ENCODE results near the gene HCN1. TPM values are rescaled to one million over a fixed set of nuclear protein-coding genes. Genes with fewer than 3 reads are reported as not detected.

HCN1 gene
- total RNA-seq, 2 donors from 2014 or later, result 0.07 to 0.11 TPM

- DNase-seq, result no peak
- Histone ChIP-seq H3K27ac (no peak overlapping the region), H3K9me3 (no peaks in the 10 kb centered on the region), H3K4me3 (no peak overlapping the region), H3K9ac (ENCODE audit: low read depth in 2 of 2, low read length in 2 of 2) (no peak overlapping the region), H3K36me3 (no peaks in the 10 kb centered on the region), H3K4me1 (no peaks in the 10 kb centered on the region), H3K27me3 (no peaks in the 10 kb centered on the region)
- intact Hi-C loops (cut with DNase I), result no loop called here
- no peak for TF ChIP-seq CTCF (IDR thresholded peaks at IDR 0.05)
Observed at GRCh38 chr5:45533663-45534062, 162.5 kb downstream of the HCN1 start.

GRCh38 chr5:45532826-45533624 lies 163.2 kb downstream of the HCN1 start:
- DNase-seq, result no peak
- Histone ChIP-seq H3K4me3 (no peak overlapping the region), H3K4me1 (no peaks in the 10 kb centered on the region), H3K36me3 (no peaks in the 10 kb centered on the region), H3K9ac (ENCODE audit: low read depth in 2 of 2, low read length in 2 of 2) (no peak overlapping the region), H3K27ac (no peak overlapping the region), H3K27me3 (no peaks in the 10 kb centered on the region), H3K9me3 (no peaks in the 10 kb centered on the region)
- intact Hi-C loops (cut with DNase I), result no loop called here
- TF ChIP-seq CTCF (IDR thresholded peaks at IDR 0.05), result no peak

GRCh38 chr5:45521067-45521466 lies 175.1 kb downstream of the HCN1 start:
- intact Hi-C loops (cut with DNase I), result loop anchor here (2.0 to 10.0 kb wide), 2 partner anchors 482 to 566 kb away; no protein-coding TSS in a partner anchor

GRCh38 chr5:45512521-45512920 lies 183.7 kb downstream of the HCN1 start:
- no peaks in the 10 kb centered on the region for H3K27me3 ChIP-seq
- no peak for TF ChIP-seq CTCF (IDR thresholded peaks at IDR 0.05)
- H3K9ac ChIP-seq (ENCODE audit: low read depth in 2 of 2, low read length in 2 of 2), result no peak overlapping the region
- no peaks in the 10 kb centered on the region for H3K4me1 ChIP-seq
- no peaks in the 10 kb centered on the region for H3K9me3 ChIP-seq
- no peak for DNase-seq
- intact Hi-C loops (cut with DNase I), result no loop called here
- H3K4me3 ChIP-seq, result no peak overlapping the region
- no peaks in the 10 kb centered on the region for H3K36me3 ChIP-seq
- H3K27ac ChIP-seq, result no peak overlapping the region

More at GRCh38 chr5:45521067-45521466, 175.1 kb downstream of the HCN1 start:
- no peak overlapping the region for H3K9ac ChIP-seq (ENCODE audit: low read depth in 2 of 2, low read length in 2 of 2)
- no peak overlapping the region for H3K4me3 ChIP-seq
- H3K4me1 ChIP-seq, result no peaks in the 10 kb centered on the region
- H3K9me3 ChIP-seq, result no peaks in the 10 kb centered on the region
- no peaks in the 10 kb centered on the region for H3K36me3 ChIP-seq
- TF ChIP-seq CTCF (IDR thresholded peaks at IDR 0.05), result peak; percentile 39
- peak; percentile 67 for DNase-seq
- H3K27me3 ChIP-seq, result no peaks in the 10 kb centered on the region
- no peak overlapping the region for H3K27ac ChIP-seq

GRCh38 chr5:45509371-45509770 lies 186.8 kb downstream of the HCN1 start:
- Histone ChIP-seq H3K27ac (no peak overlapping the region), H3K4me1 (no peaks in the 10 kb centered on the region), H3K9ac (ENCODE audit: low read depth in 2 of 2, low read length in 2 of 2) (no peak overlapping the region), H3K36me3 (no peaks in the 10 kb centered on the region), H3K4me3 (no peak overlapping the region), H3K9me3 (no peaks in the 10 kb centered on the region), H3K27me3 (no peaks in the 10 kb centered on the region)
- TF ChIP-seq CTCF (IDR thresholded peaks at IDR 0.05), result no peak
- intact Hi-C loops (cut with DNase I), result no loop called here
- DNase-seq, result no peak
